MM.1S (cell line): ENCODE data around the gene CDK5R2.

ENCODE experiments used
- EZH2 ChIP-seq: fragments of 300-600 bp; sonication (generic); optimal IDR thresholded peaks from 2 replicates; pipeline ENCODE3; 2017; ENCODE audit warnings: low read depth, mild to moderate bottlenecking, antibody characterized with exemption, low read length, mixed read lengths
- TF ChIP-seq, protein P1 (sequence below): fragments of 300-600 bp; sonication (generic); IDR thresholded peaks from 2 replicates; pipeline ENCODE4 v1.5.1; 2016; ENCODE audit warnings: antibody characterized with exemption, low read length, mixed read lengths

DNA sequence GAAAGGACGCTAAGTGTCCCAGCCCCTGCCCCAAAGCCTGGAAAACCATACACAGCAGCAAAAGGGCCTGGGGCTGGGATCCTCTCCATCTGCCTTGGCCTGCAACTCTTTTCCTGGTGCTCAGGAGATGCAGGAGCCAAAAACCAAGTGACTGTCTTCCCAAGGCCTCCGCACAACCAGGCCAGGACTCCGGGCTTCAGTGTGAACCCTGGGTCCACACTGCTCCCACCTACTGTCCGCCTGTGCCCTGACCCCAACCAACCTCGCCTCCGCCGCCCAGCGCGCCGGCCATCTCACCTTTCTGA, 24.4 kb downstream of the CDK5R2 start:
- TF ChIP-seq, protein P1, sequence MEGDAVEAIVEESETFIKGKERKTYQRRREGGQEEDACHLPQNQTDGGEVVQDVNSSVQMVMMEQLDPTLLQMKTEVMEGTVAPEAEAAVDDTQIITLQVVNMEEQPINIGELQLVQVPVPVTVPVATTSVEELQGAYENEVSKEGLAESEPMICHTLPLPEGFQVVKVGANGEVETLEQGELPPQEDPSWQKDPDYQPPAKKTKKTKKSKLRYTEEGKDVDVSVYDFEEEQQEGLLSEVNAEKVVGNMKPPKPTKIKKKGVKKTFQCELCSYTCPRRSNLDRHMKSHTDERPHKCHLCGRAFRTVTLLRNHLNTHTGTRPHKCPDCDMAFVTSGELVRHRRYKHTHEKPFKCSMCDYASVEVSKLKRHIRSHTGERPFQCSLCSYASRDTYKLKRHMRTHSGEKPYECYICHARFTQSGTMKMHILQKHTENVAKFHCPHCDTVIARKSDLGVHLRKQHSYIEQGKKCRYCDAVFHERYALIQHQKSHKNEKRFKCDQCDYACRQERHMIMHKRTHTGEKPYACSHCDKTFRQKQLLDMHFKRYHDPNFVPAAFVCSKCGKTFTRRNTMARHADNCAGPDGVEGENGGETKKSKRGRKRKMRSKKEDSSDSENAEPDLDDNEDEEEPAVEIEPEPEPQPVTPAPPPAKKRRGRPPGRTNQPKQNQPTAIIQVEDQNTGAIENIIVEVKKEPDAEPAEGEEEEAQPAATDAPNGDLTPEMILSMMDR, result no peak
- no peak for TF ChIP-seq EZH2
